HepG2 (cell line): ENCODE data around the gene SLC2A6. TPM values are rescaled to one million over a fixed set of nuclear protein-coding genes. Genes with fewer than 3 reads are reported as not detected.
A peak's percentile ranks its signal among the peaks of the same experiment; 100 is the strongest.

Experiments used
- BATF2 ChIP-seq: sonication (generic); formaldehyde crosslinking; IDR thresholded peaks from 2 replicates; pipeline ENCODE4 v1.8.0; 2022; ENCODE audit warnings: mild to moderate bottlenecking, missing genetic modification reagents, moderate library complexity
- ELF3 ChIP-seq: IDR thresholded peaks from 2 replicates; pipeline ENCODE4 v1.6.1; 2016; ENCODE audit warnings: missing genetic modification reagents, missing compliant biosample characterization
- HNF4G ChIP-seq, 2 experiments: sonication (generic) in 1 of 2; formaldehyde crosslinking in 1 of 2; IDR thresholded peaks; 2 replicates each; pipeline versions ENCODE4 v1.4.0 to v1.6.1; 2011 to 2020; ENCODE audit warnings: borderline replicate concordance in 2 of 2, low read depth in 2 of 2, mild to moderate bottlenecking in 2 of 2, low read length in 1 of 2, missing genetic modification reagents in 1 of 2, moderate library complexity in 1 of 2
- HNRNPL ChIP-seq: fragments of 200-400 bp; formaldehyde crosslinking; IDR thresholded peaks from 2 replicates; pipeline ENCODE4 v1.6.1; 2017; ENCODE audit warnings: mild to moderate bottlenecking, low read depth, low read length
- HOXA9 ChIP-seq: sonication (generic); formaldehyde crosslinking; IDR thresholded peaks from 2 replicates; pipeline ENCODE4 v1.8.1; 2022; ENCODE audit warnings: missing genetic modification reagents, mild to moderate bottlenecking, moderate library complexity, borderline replicate concordance
- KDM5B ChIP-seq: sonication (generic); formaldehyde crosslinking; IDR thresholded peaks from 2 replicates; pipeline ENCODE4 v1.4.0; 2020; ENCODE audit warnings: missing genetic modification reagents, mild to moderate bottlenecking, borderline replicate concordance
- MYC ChIP-seq: sonication (generic); formaldehyde crosslinking; IDR thresholded peaks from 2 replicates; pipeline ENCODE4 v1.9.0; 2021; ENCODE audit warnings: missing genetic modification reagents, borderline replicate concordance
- SIN3B ChIP-seq: fragments of 150-350 bp; IDR thresholded peaks from 2 replicates; pipeline ENCODE4 v1.6.1; 2014; ENCODE audit warnings: low read length
- TEAD3 ChIP-seq: optimal IDR thresholded peaks from 2 replicates; pipeline ENCODE3; 2016; ENCODE audit warnings: borderline replicate concordance
- ZNF205 ChIP-seq: IDR thresholded peaks from 2 replicates; pipeline ENCODE4 v1.6.1; 2018; ENCODE audit warnings: missing biosample characterization, missing genetic modification reagents
- ZNF331 ChIP-seq: sonication (generic); formaldehyde crosslinking; IDR thresholded peaks from 2 replicates; pipeline ENCODE4 v1.4.0; 2020; ENCODE audit warnings: missing genetic modification reagents
- ZNF512B ChIP-seq: sonication (generic); formaldehyde crosslinking; IDR thresholded peaks from 2 replicates; pipeline ENCODE4 v1.5.1; 2020; ENCODE audit warnings: missing genetic modification reagents, mild to moderate bottlenecking, borderline replicate concordance
- ZNF574 ChIP-seq: sonication (generic); formaldehyde crosslinking; IDR thresholded peaks from 2 replicates; pipeline ENCODE4 v1.4.0; 2020; ENCODE audit warnings: missing genetic modification reagents
- ZNF788 ChIP-seq: sonication (generic); formaldehyde crosslinking; IDR thresholded peaks from 2 replicates; pipeline ENCODE4 v1.5.0; 2020; ENCODE audit warnings: mild to moderate bottlenecking, missing genetic modification reagents, borderline replicate concordance
- polyA plus RNA-seq, 8 experiments: library from polyadenylated mRNA; depleted of rRNA in 3 of 8; stranded (reverse) in 7 of 8; unstranded in 1 of 8; fragments of >200 nt; fragmentation: Illumina TruSeq in 4 of 8; extraction: Trizol in 4 of 8; gene quantifications; 2 replicates each; pipeline versions ENCODE4 v1.2.1 to v1.2.3, GENCODE V29; 2011 to 2016; ENCODE audit warnings: low read depth in 4 of 8, missing spikeins in 1 of 8, mixed read lengths in 1 of 8; ENCODE audit not compliant: insufficient read depth in 1 of 8
- total RNA-seq, 5 experiments: library from RNA; depleted of rRNA; stranded (reverse); fragments of >200 nt; fragmentation: Illumina TruSeq; extraction: Trizol; gene quantifications; 2 replicates each; pipeline ENCODE4 v1.2.3, GENCODE V29; 2016; ENCODE audit warnings: low read depth in 1 of 5

SLC2A6 gene
- total and polyA plus RNA-seq, 2 of the 13 experiments (the other 11 are each of a cell fraction or from before 2014, with no cell fraction given) = 4.1 to 15.0 TPM

GRCh38 chr9:133448487-133448972, 30.4 kb downstream of the SLC2A6 start (continued):
- TF ChIP-seq ELF3 (CRISPR knock-in tag) (0 out of 2 replicates have a peak, but pooled peaks have one; percentile 12), ZNF512B (0 out of 2 replicates have a peak, but pooled peaks have one; percentile 36), ZNF331 (CRISPR knock-in tag) (no peak), MYC (peak; percentile 60; the same call in 1 of the 2 replicates), ZNF574 (CRISPR knock-in tag) (peak; percentile 29; the same call in 1 of the 2 replicates), KDM5B (CRISPR knock-in tag) (peak; percentile 37; the same call in 1 of the 2 replicates), ZNF205 (CRISPR knock-in tag) (no peak), TEAD3 (CRISPR knock-in tag) (peak; percentile 23), ZNF788 (CRISPR knock-in tag) (0 out of 2 replicates have a peak, but pooled peaks have one; percentile 28), BATF2 (CRISPR knock-in tag) (no peak), HNF4G (IDR thresholded peaks at IDR 0.05; ENCODE audit: borderline replicate concordance, low read depth, low read length) (0 out of 2 replicates have a peak, but pooled peaks have one; percentile 44), HNF4G (CRISPR knock-in tag; IDR thresholded peaks at IDR 0.05; ENCODE audit: borderline replicate concordance, low read depth) (no peak), HOXA9 (CRISPR knock-in tag) (peak; percentile 45; the same call in 1 of the 2 replicates), HNRNPL (peak; percentile 91), SIN3B (no peak)
- TF ChIP-seq, all 625 proteins: peak for 63
